Esophagus squamous epithelium (tissue), 5 donors: ENCODE data around the gene MYO6. TPM values are rescaled to one million over a fixed set of nuclear protein-coding genes. Genes with fewer than 3 reads are reported as not detected.

Experiments used
- DNase-seq: peaks from one replicate; lab custom pipeline; 2025; lab: John Stamatoyannopoulos, UW
- H3K27ac ChIP-seq, 4 donors: fragments of 200-600 bp; sonication (generic); one replicate each; pipeline ENCODE4 v1.5.1; 2016 to 2019; ENCODE audit warnings: mild to moderate bottlenecking in 1 of 4
- H3K27me3 ChIP-seq, 4 donors: fragments of 200-600 bp; sonication (generic); 1 replicate in 3 of 4; 2 replicates in 1 of 4; pipeline versions ENCODE4 v1.5.1 to v1.6.0; 2017 to 2021; ENCODE audit warnings: antibody characterized with exemption in 1 of 4
- H3K36me3 ChIP-seq, 3 donors: fragments of 200-600 bp; sonication (generic); one replicate each; pipeline ENCODE4 v1.5.1; 2016 to 2019
- H3K4me1 ChIP-seq, 3 donors: fragments of 200-600 bp; sonication (generic); one replicate each; pipeline ENCODE4 v1.5.1; 2017 to 2019
- H3K4me3 ChIP-seq, 4 donors: fragments of 200-600 bp; sonication (generic); 1 replicate in 3 of 4; 2 replicates in 1 of 4; pipeline ENCODE4 v1.5.1; 2016 to 2019; ENCODE audit warnings: mild to moderate bottlenecking in 2 of 4, moderate library complexity in 1 of 4
- H3K9me3 ChIP-seq, 3 donors: fragments of 200-600 bp; sonication (generic); one replicate each; pipeline ENCODE4 v1.5.1; 2016 to 2019
- POLR2A ChIP-seq, 4 donors: fragments of 450-650 bp; IDR thresholded peaks; one replicate each; pipeline ENCODE4 v1.6.1; 2017; ENCODE audit warnings: antibody characterized with exemption in 4 of 4, mild to moderate bottlenecking in 4 of 4, moderate library complexity in 3 of 4
- WGBS, 2 donors: methylation state at CpG; one replicate each; pipeline ENCODE4 v1.1.5; 2018; 5-methylcytosine and 5-hydroxymethylcytosine counted together
- intact Hi-C: fragments of 100-400 bp; cut with DNase I; formaldehyde crosslinking; loops from one replicate; pipeline ENCODE4 v1.15.0; 2022
- total RNA-seq, 4 donors: library from RNA; depleted of rRNA; stranded (reverse); fragments of >200 nt; gene quantifications; one replicate each; pipeline ENCODE4 v1.1.0, GENCODE V29; 2016
- TF ChIP-seq, protein P1 (sequence below), 6 experiments: fragments of 450-650 bp in 4 of 6; fragments of 200-600 bp in 2 of 6; sonication (generic) in 2 of 6; IDR thresholded peaks; one replicate each; pipeline ENCODE4 v1.5.1; 2016 to 2019; ENCODE audit warnings: antibody characterized with exemption in 6 of 6, mild to moderate bottlenecking in 4 of 6, moderate library complexity in 4 of 6
- donor health status: DM: yes; HTN: yes; CAD: no.

Gene MYO6
- total RNA-seq, 4 donors from 2014 or later = 22.1 to 37.0 (median 31.5) TPM

GRCh38 chr6:75931011-75931680, 182.1 kb downstream of the MYO6 start:
- H3K36me3 ChIP-seq = no peaks in the 10 kb centered on the region
- peaks cover 0 to 14% (median 0%) of the 10 kb centered on the region in 4 donors for H3K27me3 ChIP-seq
- no peak for DNase-seq
- H3K9me3 ChIP-seq = no peaks in the 10 kb centered on the region
- no peak for TF ChIP-seq POLR2A (IDR thresholded peaks at IDR 0.05)
- TF ChIP-seq, protein P1, sequence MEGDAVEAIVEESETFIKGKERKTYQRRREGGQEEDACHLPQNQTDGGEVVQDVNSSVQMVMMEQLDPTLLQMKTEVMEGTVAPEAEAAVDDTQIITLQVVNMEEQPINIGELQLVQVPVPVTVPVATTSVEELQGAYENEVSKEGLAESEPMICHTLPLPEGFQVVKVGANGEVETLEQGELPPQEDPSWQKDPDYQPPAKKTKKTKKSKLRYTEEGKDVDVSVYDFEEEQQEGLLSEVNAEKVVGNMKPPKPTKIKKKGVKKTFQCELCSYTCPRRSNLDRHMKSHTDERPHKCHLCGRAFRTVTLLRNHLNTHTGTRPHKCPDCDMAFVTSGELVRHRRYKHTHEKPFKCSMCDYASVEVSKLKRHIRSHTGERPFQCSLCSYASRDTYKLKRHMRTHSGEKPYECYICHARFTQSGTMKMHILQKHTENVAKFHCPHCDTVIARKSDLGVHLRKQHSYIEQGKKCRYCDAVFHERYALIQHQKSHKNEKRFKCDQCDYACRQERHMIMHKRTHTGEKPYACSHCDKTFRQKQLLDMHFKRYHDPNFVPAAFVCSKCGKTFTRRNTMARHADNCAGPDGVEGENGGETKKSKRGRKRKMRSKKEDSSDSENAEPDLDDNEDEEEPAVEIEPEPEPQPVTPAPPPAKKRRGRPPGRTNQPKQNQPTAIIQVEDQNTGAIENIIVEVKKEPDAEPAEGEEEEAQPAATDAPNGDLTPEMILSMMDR (IDR thresholded peaks at IDR 0.05) = no peak
- peaks cover 0 to 11% (median 6%) of the 10 kb centered on the region in 3 donors for H3K4me1 ChIP-seq
- intact Hi-C loops = no loop called here
- no peak overlapping the region for H3K4me3 ChIP-seq
- no peak overlapping the region for H3K27ac ChIP-seq
- 68 to 78% methylated on average over 10 to 11 of the region's 11 CpGs for WGBS, 2 donors

DNA sequence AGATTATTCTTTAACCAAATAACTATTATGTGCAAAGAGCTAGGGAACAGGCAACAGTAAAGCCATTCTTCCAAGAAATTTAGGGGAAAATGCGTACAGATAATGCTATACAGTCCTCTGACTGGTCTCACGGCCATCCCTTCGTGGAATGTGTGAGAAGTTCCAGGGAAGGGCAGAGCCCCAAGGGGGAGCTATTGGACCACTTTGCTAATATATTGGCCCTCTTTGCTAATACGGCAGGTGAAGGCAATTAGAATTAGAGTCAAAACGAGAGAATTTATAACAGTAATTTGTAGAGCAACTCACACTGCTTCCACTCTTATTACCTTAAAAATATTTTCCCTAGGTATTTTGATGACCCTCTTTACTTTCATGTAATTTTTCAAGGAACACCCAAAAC, 183.0 kb downstream of the MYO6 start:
- Histone ChIP-seq H3K27ac (no peak overlapping the region), H3K36me3 (no peaks in the 10 kb centered on the region), H3K4me1 (peaks cover 0 to 11% (median 6%) of the 10 kb centered on the region in 3 donors), H3K27me3 (peaks cover 0 to 15% (median 0%) of the 10 kb centered on the region in 4 donors), H3K9me3 (no peaks in the 10 kb centered on the region), H3K4me3 (no peak overlapping the region)
- WGBS, 2 donors = 54 to 65% methylated on average over 5 of the region's 5 CpGs
- no peak for DNase-seq
- TF ChIP-seq POLR2A (IDR thresholded peaks at IDR 0.05) = no peak
- TF ChIP-seq, protein P1 (IDR thresholded peaks at IDR 0.05) = peak in 2 of 6 experiments; percentile 19 to 22
- intact Hi-C loops = no loop called here

- DNase-seq = no peak
- H3K27ac ChIP-seq = no peak overlapping the region
- no peaks in the 10 kb centered on the region for H3K36me3 ChIP-seq
- no peak for TF ChIP-seq POLR2A (IDR thresholded peaks at IDR 0.05)
- TF ChIP-seq, protein P1 (IDR thresholded peaks at IDR 0.05) = no peak
- peaks cover 0 to 15% (median 0%) of the 10 kb centered on the region in 4 donors for H3K27me3 ChIP-seq
- intact Hi-C loops = no loop called here
- no peak overlapping the region for H3K4me3 ChIP-seq
- WGBS, 2 donors = 64 to 82% methylated on average over 5 to 7 of the region's 7 CpGs
- no peaks in the 10 kb centered on the region for H3K9me3 ChIP-seq
- peaks cover 0 to 11% (median 6%) of the 10 kb centered on the region in 3 donors for H3K4me1 ChIP-seq
These were observed 184.4 kb downstream of the MYO6 start for GRCh38 chr6:75933387-75933975.

DNA sequence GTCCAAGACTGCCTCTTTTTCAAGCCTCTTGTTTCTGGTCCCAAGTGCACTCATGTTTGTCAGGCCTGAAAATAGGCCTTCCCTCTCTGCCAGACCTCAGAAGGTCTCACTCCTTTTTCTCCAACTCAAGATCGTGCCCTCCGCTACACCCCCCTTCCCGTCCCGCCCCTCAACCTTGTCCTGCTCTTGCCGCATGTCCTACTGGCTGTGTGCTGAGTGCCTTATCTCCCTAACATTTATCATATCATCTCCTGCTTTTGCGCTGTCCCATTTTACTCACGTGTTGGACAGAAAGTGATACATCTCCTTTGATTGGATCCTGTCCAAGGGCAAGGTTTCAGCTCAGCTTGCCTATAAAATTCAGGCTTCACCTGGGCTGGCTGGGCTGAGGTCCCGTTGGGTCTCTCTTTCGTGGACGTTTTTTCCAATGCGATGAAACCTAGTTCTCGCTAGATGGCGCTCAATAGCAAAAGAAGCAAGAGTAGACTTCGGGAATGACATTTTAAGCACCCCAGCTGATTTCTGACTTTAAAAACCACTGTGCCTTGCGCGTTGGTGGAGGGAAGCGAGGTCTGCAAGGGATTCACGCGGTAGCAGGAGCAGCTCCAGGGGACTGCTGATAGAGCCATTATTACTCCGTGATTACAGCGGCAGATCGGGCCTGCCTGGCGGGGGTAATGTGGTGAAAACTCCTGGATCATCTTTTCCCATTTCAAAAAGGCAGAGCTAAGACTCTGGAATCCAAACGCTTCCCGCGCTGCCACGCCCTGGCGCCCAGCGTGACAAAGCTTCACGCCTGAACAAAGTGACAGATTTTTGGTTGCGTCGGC, 185.8 kb downstream of the MYO6 start:
- no peaks in the 10 kb centered on the region for H3K9me3 ChIP-seq
- H3K4me1 ChIP-seq = peaks cover 0 to 11% (median 6%) of the 10 kb centered on the region in 3 donors
- H3K27me3 ChIP-seq = peaks cover 0 to 15% (median 0%) of the 10 kb centered on the region in 4 donors
- intact Hi-C loops = no loop called here
- peak overlapping the region; percentile 9 to 56 (median 36) for H3K4me3 ChIP-seq
- H3K27ac ChIP-seq = no peak overlapping the region
- no peak for DNase-seq
- TF ChIP-seq, protein P1 (IDR thresholded peaks at IDR 0.05) = peak in 5 of 6 experiments; percentile 40 to 63 (median 45)
- TF ChIP-seq POLR2A (IDR thresholded peaks at IDR 0.05) = no peak
- 5 to 9% methylated on average over 14 to 24 of the region's 32 CpGs for WGBS, 2 donors
- H3K36me3 ChIP-seq = no peaks in the 10 kb centered on the region
